ENCODE measurements around the gene LPAR1. TPM values are rescaled to one million over a fixed set of nuclear protein-coding genes. Genes with fewer than 3 reads are reported as not detected.
"Not testable (repeated sequence)": the region's sequence is repeated elsewhere in the genome, so short reads cannot be mapped to it uniquely, and the experiment has no call there.

Gene LPAR1
- total RNA-seq, 1 experiment from 2014 or later: 11.0 TPM

DNA sequence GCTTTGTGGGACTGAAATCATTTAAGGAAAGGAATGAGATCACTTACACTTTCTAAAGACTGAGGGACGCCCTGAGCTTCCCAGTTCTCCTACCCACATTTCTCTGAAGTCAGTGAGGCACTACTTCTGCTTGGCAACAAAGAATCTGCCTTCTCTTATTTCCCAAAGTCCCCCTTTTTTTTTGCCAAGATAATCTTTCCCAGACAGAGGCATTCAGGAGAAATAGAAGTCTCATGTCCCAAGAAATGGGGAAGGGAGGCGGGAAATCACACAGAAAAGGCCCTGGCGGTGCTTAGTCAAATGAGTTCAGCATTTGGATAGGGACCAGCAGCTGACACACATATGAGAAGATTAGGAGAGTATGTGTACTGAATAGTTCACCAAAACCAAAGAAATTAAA, 210.0 kb downstream of the LPAR1 start:
- in situ Hi-C loops (cut with HindIII; ENCODE audit: low pct_unique_long_range_greater_than_20kb, low sequenced_read_pairs): no loop called here
- no peak overlapping the region for H3K27ac ChIP-seq (ENCODE audit: low read length)
- H3K9me3 ChIP-seq (ENCODE audit: control insufficient read depth, insufficient read depth, low read depth, low read length): no peaks in the 10 kb centered on the region
- H3K27me3 ChIP-seq (ENCODE audit: control insufficient read depth, insufficient read depth, low read length): no peaks in the 10 kb centered on the region
- ChIA-PET CTCF (no interaction called here), POLR2A (no interaction called here)
- intact Hi-C loops (cut with micrococcal nuclease; ENCODE audit: unreplicated experiment): no loop called here
- no TSS peak for BruUV-seq (replicated peaks)
- no peaks in the 10 kb centered on the region for H3K36me3 ChIP-seq (ENCODE audit: control insufficient read depth, insufficient read depth, low read length)
- DNase-seq (ENCODE audit: low read depth, low spot score) (no peak), ATAC-seq (no peak)
- H3K4me1 ChIP-seq (ENCODE audit: control insufficient read depth, insufficient read depth, low read length): no peaks in the 10 kb centered on the region
- H3K4me3 ChIP-seq (ENCODE audit: low read depth in 2 of 2, low read length in 2 of 2): no peak overlapping the region
- TF ChIP-seq TCF7L2 (IDR thresholded peaks at IDR 0.05; ENCODE audit: low read depth, low read length): no peak
- TF ChIP-seq, protein P1, sequence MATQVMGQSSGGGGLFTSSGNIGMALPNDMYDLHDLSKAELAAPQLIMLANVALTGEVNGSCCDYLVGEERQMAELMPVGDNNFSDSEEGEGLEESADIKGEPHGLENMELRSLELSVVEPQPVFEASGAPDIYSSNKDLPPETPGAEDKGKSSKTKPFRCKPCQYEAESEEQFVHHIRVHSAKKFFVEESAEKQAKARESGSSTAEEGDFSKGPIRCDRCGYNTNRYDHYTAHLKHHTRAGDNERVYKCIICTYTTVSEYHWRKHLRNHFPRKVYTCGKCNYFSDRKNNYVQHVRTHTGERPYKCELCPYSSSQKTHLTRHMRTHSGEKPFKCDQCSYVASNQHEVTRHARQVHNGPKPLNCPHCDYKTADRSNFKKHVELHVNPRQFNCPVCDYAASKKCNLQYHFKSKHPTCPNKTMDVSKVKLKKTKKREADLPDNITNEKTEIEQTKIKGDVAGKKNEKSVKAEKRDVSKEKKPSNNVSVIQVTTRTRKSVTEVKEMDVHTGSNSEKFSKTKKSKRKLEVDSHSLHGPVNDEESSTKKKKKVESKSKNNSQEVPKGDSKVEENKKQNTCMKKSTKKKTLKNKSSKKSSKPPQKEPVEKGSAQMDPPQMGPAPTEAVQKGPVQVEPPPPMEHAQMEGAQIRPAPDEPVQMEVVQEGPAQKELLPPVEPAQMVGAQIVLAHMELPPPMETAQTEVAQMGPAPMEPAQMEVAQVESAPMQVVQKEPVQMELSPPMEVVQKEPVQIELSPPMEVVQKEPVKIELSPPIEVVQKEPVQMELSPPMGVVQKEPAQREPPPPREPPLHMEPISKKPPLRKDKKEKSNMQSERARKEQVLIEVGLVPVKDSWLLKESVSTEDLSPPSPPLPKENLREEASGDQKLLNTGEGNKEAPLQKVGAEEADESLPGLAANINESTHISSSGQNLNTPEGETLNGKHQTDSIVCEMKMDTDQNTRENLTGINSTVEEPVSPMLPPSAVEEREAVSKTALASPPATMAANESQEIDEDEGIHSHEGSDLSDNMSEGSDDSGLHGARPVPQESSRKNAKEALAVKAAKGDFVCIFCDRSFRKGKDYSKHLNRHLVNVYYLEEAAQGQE (IDR thresholded peaks at IDR 0.05; ENCODE audit: insufficient read depth in 1 of 2, low read depth in 2 of 2, low read length in 1 of 2): peak in 1 of 2 experiments; percentile 30; a peak in 1 of 4 replicates

DNA sequence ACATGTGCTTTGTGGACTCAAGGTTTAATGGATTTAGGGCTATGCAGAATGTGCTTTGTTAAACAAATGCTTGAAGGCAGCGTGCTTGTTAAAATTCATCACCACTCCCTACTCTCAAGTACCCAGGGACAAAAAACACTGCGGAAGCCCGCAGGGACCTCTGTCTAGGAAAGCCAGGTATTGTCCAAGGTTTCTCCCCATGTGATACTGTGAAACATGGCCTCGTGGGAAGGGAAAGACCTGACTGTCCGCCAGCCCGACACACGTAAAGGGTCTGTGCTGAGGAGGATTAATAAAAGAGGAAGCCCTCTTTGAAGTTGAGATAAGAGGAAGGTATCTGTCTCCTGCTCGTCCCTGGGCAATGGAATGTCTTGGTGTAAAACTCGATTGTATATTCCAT, 211.9 kb downstream of the LPAR1 start:
- H3K4me3 ChIP-seq (ENCODE audit: low read depth in 2 of 2, low read length in 2 of 2); ATAC-seq; BruUV-seq (replicated peaks); DNase-seq (ENCODE audit: low read depth, low spot score); in situ Hi-C loops (cut with HindIII; ENCODE audit: low pct_unique_long_range_greater_than_20kb, low sequenced_read_pairs); CTCF ChIA-PET; H3K9me3 ChIP-seq (ENCODE audit: control insufficient read depth, insufficient read depth, low read depth, low read length); H3K27ac ChIP-seq (ENCODE audit: low read length); H3K4me1 ChIP-seq (ENCODE audit: control insufficient read depth, insufficient read depth, low read length); POLR2A ChIA-PET; H3K27me3 ChIP-seq (ENCODE audit: control insufficient read depth, insufficient read depth, low read length); intact Hi-C loops (cut with micrococcal nuclease; ENCODE audit: unreplicated experiment); H3K36me3 ChIP-seq (ENCODE audit: control insufficient read depth, insufficient read depth, low read length): not testable (repeated sequence)

DNA sequence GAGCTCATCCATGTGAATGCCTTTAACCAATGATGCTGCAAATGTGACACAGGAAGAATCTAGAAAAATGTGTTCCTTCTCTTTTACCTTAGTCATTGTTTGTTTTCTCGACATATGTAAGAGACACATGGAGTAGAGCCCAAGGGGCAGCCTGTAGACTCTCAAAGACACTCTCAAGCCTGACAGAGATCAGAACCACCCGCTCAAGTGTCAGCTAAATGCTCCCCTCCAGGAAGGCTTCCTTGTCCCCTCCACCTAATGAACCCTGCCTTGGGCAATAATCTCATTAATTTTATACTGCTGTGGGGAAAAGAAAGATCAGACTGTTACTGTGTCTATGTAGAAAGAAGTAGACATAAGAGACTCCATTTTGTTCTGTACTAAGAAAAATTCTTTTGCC, 212.3 kb downstream of the LPAR1 start:
- DNase-seq (ENCODE audit: low read depth, low spot score) (no peak), ATAC-seq (no peak)
- Histone ChIP-seq H3K27me3 (ENCODE audit: control insufficient read depth, insufficient read depth, low read length) (no peaks in the 10 kb centered on the region), H3K4me3 (ENCODE audit: low read depth in 2 of 2, low read length in 2 of 2) (no peak overlapping the region), H3K36me3 (ENCODE audit: control insufficient read depth, insufficient read depth, low read length) (no peaks in the 10 kb centered on the region), H3K4me1 (ENCODE audit: control insufficient read depth, insufficient read depth, low read length) (no peaks in the 10 kb centered on the region), H3K27ac (ENCODE audit: low read length) (no peak overlapping the region), H3K9me3 (ENCODE audit: control insufficient read depth, insufficient read depth, low read depth, low read length) (no peaks in the 10 kb centered on the region)
- in situ Hi-C loops (cut with HindIII; ENCODE audit: low pct_unique_long_range_greater_than_20kb, low sequenced_read_pairs) (no loop called here), intact Hi-C loops (cut with micrococcal nuclease; ENCODE audit: unreplicated experiment) (no loop called here)
- no TSS peak for BruUV-seq (replicated peaks)
- POLR2A ChIA-PET: no interaction called here
- TF ChIP-seq, protein P2, sequence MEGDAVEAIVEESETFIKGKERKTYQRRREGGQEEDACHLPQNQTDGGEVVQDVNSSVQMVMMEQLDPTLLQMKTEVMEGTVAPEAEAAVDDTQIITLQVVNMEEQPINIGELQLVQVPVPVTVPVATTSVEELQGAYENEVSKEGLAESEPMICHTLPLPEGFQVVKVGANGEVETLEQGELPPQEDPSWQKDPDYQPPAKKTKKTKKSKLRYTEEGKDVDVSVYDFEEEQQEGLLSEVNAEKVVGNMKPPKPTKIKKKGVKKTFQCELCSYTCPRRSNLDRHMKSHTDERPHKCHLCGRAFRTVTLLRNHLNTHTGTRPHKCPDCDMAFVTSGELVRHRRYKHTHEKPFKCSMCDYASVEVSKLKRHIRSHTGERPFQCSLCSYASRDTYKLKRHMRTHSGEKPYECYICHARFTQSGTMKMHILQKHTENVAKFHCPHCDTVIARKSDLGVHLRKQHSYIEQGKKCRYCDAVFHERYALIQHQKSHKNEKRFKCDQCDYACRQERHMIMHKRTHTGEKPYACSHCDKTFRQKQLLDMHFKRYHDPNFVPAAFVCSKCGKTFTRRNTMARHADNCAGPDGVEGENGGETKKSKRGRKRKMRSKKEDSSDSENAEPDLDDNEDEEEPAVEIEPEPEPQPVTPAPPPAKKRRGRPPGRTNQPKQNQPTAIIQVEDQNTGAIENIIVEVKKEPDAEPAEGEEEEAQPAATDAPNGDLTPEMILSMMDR (IDR thresholded peaks at IDR 0.05): no peak
- no peak for TF ChIP-seq TCF7L2 (IDR thresholded peaks at IDR 0.05; ENCODE audit: low read depth, low read length)
- TF ChIP-seq SIN3A (IDR thresholded peaks at IDR 0.05; ENCODE audit: borderline replicate concordance, insufficient read depth, low read depth, low read length): no peak
- CTCF ChIA-PET: no interaction called here

DNA sequence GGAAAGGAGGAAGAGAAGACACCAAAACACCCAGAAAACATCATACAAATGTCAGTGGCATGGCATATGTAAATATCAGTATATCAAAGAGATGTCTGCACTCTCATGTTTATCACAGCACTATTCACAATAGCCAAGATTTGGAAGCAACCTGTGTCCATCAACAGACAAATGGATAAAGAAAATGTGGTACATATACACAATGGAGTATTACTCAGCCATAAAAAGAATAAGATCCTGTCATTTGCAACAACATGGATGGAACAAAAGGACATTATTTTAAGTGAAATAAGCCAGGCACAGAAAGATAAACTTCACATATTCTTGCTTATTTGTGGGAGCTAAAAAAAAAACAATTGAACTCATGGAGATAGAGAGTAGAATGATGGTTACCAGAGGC, 213.1 kb downstream of the LPAR1 start:
- BruUV-seq (replicated peaks); H3K4me1 ChIP-seq (ENCODE audit: control insufficient read depth, insufficient read depth, low read length); H3K36me3 ChIP-seq (ENCODE audit: control insufficient read depth, insufficient read depth, low read length); H3K9me3 ChIP-seq (ENCODE audit: control insufficient read depth, insufficient read depth, low read depth, low read length); POLR2A ChIA-PET; H3K27me3 ChIP-seq (ENCODE audit: control insufficient read depth, insufficient read depth, low read length); CTCF ChIA-PET; intact Hi-C loops (cut with micrococcal nuclease; ENCODE audit: unreplicated experiment); H3K4me3 ChIP-seq (ENCODE audit: low read depth in 2 of 2, low read length in 2 of 2); in situ Hi-C loops (cut with HindIII; ENCODE audit: low pct_unique_long_range_greater_than_20kb, low sequenced_read_pairs); DNase-seq (ENCODE audit: low read depth, low spot score); ATAC-seq; H3K27ac ChIP-seq (ENCODE audit: low read length): not testable (repeated sequence)

Measured in Panc1 (cell line).